ENCODE results near the gene DEFB132. TPM values are rescaled to one million over a fixed set of nuclear protein-coding genes. Genes with fewer than 3 reads are reported as not detected.

The DEFB132 gene
- polyA plus RNA-seq, 3 donors: not detected

DNA sequence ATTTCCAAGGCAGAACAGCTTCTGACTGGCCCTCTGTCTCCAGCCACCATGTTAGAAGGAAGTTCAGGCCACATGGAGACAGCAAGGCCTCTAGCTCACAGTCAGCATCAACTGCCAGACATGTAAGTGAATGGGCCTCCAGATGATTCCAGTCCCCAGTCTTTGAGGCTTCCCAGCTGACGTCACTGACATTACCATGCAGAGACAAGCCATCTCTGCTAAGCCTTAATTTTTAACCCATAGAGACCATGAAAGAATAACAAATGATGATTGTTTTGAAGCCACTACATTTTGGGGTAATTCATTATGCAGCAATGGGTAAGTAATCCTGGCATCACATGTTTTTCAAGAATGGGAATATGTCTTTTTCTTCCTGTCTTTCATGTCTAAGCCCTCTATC, 41.7 kb upstream of the DEFB132 start:
- Mint-ChIP-seq H3K9me3 (no peaks in the 10 kb centered on the region), H3K27me3 (ENCODE audit: low read depth in 3 of 3) (peaks cover 8 to 12% (median 8%) of the 10 kb centered on the region in 3 donors), H3K4me3 (no peak overlapping the region), H3K27ac (no peak overlapping the region), H3K36me3 (no peaks in the 10 kb centered on the region), H3K4me1 (no peaks in the 10 kb centered on the region)
- Histone ChIP-seq H3K36me3 (replicated peaks in 1 of 2; ENCODE audit: control insufficient read depth in 1 of 2, insufficient read depth in 2 of 2, low read length in 2 of 2) (no peaks in the 10 kb centered on the region), H3K9ac (ENCODE audit: insufficient read depth, low read length, poor library complexity, severe bottlenecking) (no peak overlapping the region), H2AFZ (ENCODE audit: insufficient read depth, low read depth, low read length, poor library complexity, severe bottlenecking) (no peak overlapping the region), H3K79me2 (ENCODE audit: insufficient read depth, low read length) (no peaks in the 10 kb centered on the region), H3K27ac (ENCODE audit: low read depth in 1 of 2, low read length in 2 of 2) (no peak overlapping the region), H3K4me2 (replicated peaks; ENCODE audit: extremely low read depth, low read length, poor library complexity, severe bottlenecking) (no peak overlapping the region), H3K27me3 (ENCODE audit: control insufficient read depth in 2 of 2, insufficient read depth in 2 of 2, low read length in 2 of 2) (peaks cover 0 to 5% of the 10 kb centered on the region in 2 donors), H3K4me3 (replicated peaks in 1 of 3; ENCODE audit: low read depth in 2 of 3, low read length in 3 of 3) (no peak overlapping the region), H4K20me1 (ENCODE audit: insufficient read depth, low read length) (no peaks in the 10 kb centered on the region), H3K9me3 (replicated peaks in 1 of 2; ENCODE audit: control insufficient read depth in 1 of 2, insufficient read depth in 1 of 2, low read length in 2 of 2) (no peaks in the 10 kb centered on the region), H3K4me1 (ENCODE audit: control insufficient read depth in 1 of 2, insufficient read depth in 2 of 2, low read length in 2 of 2) (no peaks in the 10 kb centered on the region)
- no peak for DNase-seq
- intact Hi-C loops (cut with micrococcal nuclease): no loop called here
- no CpG with 5 or more reads among the region's 1 CpG for WGBS (ENCODE audit: insufficient coverage)
- TF ChIP-seq, protein P1, sequence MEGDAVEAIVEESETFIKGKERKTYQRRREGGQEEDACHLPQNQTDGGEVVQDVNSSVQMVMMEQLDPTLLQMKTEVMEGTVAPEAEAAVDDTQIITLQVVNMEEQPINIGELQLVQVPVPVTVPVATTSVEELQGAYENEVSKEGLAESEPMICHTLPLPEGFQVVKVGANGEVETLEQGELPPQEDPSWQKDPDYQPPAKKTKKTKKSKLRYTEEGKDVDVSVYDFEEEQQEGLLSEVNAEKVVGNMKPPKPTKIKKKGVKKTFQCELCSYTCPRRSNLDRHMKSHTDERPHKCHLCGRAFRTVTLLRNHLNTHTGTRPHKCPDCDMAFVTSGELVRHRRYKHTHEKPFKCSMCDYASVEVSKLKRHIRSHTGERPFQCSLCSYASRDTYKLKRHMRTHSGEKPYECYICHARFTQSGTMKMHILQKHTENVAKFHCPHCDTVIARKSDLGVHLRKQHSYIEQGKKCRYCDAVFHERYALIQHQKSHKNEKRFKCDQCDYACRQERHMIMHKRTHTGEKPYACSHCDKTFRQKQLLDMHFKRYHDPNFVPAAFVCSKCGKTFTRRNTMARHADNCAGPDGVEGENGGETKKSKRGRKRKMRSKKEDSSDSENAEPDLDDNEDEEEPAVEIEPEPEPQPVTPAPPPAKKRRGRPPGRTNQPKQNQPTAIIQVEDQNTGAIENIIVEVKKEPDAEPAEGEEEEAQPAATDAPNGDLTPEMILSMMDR (IDR thresholded peaks at IDR 0.05): no peak

DNA sequence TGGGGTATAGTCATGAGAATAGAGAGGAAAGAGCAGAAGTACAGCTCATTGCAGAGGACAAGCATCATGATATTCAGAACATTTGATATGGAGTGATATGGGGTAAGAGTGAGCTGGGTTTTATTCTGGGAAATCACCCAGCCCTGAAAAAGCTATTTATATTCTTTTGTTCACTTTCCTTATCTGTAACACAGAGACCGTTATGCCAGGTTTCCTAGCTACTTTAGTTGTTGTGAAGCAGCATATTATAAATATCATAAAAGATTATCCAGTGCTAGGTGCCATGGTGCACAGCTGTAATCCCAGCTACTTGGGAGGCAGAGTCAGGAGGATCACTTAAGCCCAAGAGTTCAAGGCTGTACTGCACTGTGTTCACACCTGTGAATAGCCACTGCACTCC, 40.3 kb upstream of the DEFB132 start:
- Histone ChIP-seq H3K4me1 (ENCODE audit: control insufficient read depth in 1 of 2, insufficient read depth in 2 of 2, low read length in 2 of 2) (no peaks in the 10 kb centered on the region), H3K4me3 (replicated peaks in 1 of 3; ENCODE audit: low read depth in 2 of 3, low read length in 3 of 3) (no peak overlapping the region), H2AFZ (ENCODE audit: insufficient read depth, low read depth, low read length, poor library complexity, severe bottlenecking) (no peak overlapping the region), H3K27ac (ENCODE audit: low read depth in 1 of 2, low read length in 2 of 2) (no peak overlapping the region), H3K9me3 (replicated peaks in 1 of 2; ENCODE audit: control insufficient read depth in 1 of 2, insufficient read depth in 1 of 2, low read length in 2 of 2) (no peaks in the 10 kb centered on the region), H3K36me3 (replicated peaks in 1 of 2; ENCODE audit: control insufficient read depth in 1 of 2, insufficient read depth in 2 of 2, low read length in 2 of 2) (no peaks in the 10 kb centered on the region), H3K79me2 (ENCODE audit: insufficient read depth, low read length) (no peaks in the 10 kb centered on the region), H3K27me3 (ENCODE audit: control insufficient read depth in 2 of 2, insufficient read depth in 2 of 2, low read length in 2 of 2) (peaks cover 0 to 5% of the 10 kb centered on the region in 2 donors), H3K4me2 (replicated peaks; ENCODE audit: extremely low read depth, low read length, poor library complexity, severe bottlenecking) (no peak overlapping the region), H4K20me1 (ENCODE audit: insufficient read depth, low read length) (no peaks in the 10 kb centered on the region), H3K9ac (ENCODE audit: insufficient read depth, low read length, poor library complexity, severe bottlenecking) (no peak overlapping the region)
- H3K4me1 Mint-ChIP-seq: no peaks in the 10 kb centered on the region
- intact Hi-C loops (cut with micrococcal nuclease): no loop called here
- no peak overlapping the region for H3K27ac Mint-ChIP-seq
- no CpG with 5 or more reads among the region's 1 CpG for WGBS (ENCODE audit: insufficient coverage)
- DNase-seq: no peak
- H3K36me3 Mint-ChIP-seq: no peaks in the 10 kb centered on the region
- peaks cover 8 to 15% (median 13%) of the 10 kb centered on the region in 3 donors for H3K27me3 Mint-ChIP-seq (ENCODE audit: low read depth in 3 of 3)
- H3K4me3 Mint-ChIP-seq: no peak overlapping the region
- no peaks in the 10 kb centered on the region for H3K9me3 Mint-ChIP-seq
- TF ChIP-seq, protein P1 (IDR thresholded peaks at IDR 0.05): no peak
